Prostate gland (tissue), 2 donors: Measurements from ENCODE around the gene FAM118B.

Experiments
- POLR2A ChIP-seq: fragments of 450-650 bp; IDR thresholded peaks from one replicate; pipeline ENCODE4 v1.6.1; 2016; ENCODE audit warnings: antibody characterized with exemption, mild to moderate bottlenecking
- TF ChIP-seq, protein P1 (sequence below), 4 experiments: fragments of 200-600 bp in 2 of 4; fragments of 450-650 bp in 2 of 4; sonication (generic) in 2 of 4; IDR thresholded peaks; 1 replicate in 3 of 4; 2 replicates in 1 of 4; pipeline ENCODE4 v1.5.1; 2016 to 2019; ENCODE audit warnings: antibody characterized with exemption in 4 of 4, mild to moderate bottlenecking in 2 of 4, moderate library complexity in 2 of 4

DNA sequence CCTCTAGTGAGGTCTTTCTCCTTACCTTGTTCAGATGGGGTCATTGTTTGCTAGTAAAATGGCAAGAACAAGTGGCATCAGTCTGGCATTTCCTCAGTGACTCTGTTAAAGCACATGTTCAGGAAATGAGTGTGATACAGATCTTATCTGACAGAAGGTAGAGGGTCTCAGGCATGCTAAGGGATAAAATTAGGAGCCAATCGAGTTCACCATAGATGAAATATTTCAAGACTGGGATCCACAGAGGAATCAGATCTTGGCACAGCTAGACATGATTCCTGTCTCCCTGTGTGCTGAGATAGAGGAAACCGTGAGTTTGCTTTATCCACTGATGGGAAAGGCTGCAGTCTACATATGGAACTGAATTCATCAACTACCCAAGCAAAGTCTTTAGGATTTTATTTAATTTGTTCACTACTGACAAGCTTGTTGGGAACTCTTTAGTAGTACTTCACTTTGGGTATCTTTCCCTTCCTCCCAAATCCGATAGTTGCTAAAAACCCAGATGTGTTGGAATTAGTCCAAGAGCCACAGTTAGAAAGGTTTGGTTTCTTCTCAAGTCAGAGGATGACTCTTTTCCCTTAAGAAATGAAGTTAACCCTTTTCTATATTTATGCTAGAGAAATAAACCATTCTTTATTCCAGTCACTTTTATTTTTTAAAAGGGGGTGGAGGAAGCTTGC, 18.4 kb downstream of the FAM118B start:
- no peak for TF ChIP-seq POLR2A
- TF ChIP-seq, protein P1, sequence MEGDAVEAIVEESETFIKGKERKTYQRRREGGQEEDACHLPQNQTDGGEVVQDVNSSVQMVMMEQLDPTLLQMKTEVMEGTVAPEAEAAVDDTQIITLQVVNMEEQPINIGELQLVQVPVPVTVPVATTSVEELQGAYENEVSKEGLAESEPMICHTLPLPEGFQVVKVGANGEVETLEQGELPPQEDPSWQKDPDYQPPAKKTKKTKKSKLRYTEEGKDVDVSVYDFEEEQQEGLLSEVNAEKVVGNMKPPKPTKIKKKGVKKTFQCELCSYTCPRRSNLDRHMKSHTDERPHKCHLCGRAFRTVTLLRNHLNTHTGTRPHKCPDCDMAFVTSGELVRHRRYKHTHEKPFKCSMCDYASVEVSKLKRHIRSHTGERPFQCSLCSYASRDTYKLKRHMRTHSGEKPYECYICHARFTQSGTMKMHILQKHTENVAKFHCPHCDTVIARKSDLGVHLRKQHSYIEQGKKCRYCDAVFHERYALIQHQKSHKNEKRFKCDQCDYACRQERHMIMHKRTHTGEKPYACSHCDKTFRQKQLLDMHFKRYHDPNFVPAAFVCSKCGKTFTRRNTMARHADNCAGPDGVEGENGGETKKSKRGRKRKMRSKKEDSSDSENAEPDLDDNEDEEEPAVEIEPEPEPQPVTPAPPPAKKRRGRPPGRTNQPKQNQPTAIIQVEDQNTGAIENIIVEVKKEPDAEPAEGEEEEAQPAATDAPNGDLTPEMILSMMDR (IDR thresholded peaks at IDR 0.05): no peak
